ENCODE results near the gene ABR. TPM values are rescaled to one million over a fixed set of nuclear protein-coding genes. Genes with fewer than 3 reads are reported as not detected.

ABR gene
- polyA plus RNA-seq, 1 donor from 2014 or later, result 34.5 TPM

GRCh38 chr17:1002412-1002753, 177.4 kb downstream of the ABR start:
- no peaks in the 10 kb centered on the region for H3K36me3 ChIP-seq (ENCODE audit: insufficient read depth, low read length)
- no peak overlapping the region for H2AFZ ChIP-seq (ENCODE audit: low read depth, low read length)
- no peaks in the 10 kb centered on the region for H3K9me3 ChIP-seq (ENCODE audit: low read length)
- no peaks in the 10 kb centered on the region for H3K27me3 ChIP-seq (ENCODE audit: insufficient read depth, low read depth, low read length)
- TF ChIP-seq RAD21 (conservative IDR thresholded peaks at IDR 0.05) (no peak), MXI1 (conservative IDR thresholded peaks at IDR 0.05; ENCODE audit: poor library complexity, severe bottlenecking) (no peak), SMC3 (conservative IDR thresholded peaks at IDR 0.05; ENCODE audit: poor library complexity) (no peak), EP300 (conservative IDR thresholded peaks at IDR 0.05; ENCODE audit: poor library complexity, severe bottlenecking) (no peak), EZH2 (IDR thresholded peaks at IDR 0.05; ENCODE audit: borderline replicate concordance, insufficient read depth, low read length, poor library complexity, severe bottlenecking) (no peak), TAF1 (IDR thresholded peaks at IDR 0.05; ENCODE audit: low read depth) (no peak), REST (IDR thresholded peaks at IDR 0.05; ENCODE audit: borderline replicate concordance) (no peak), CTCF (IDR thresholded peaks at IDR 0.05; ENCODE audit: poor library complexity, severe bottlenecking) (no peak), POLR2AphosphoS5 (IDR thresholded peaks at IDR 0.05) (no peak)
- no peaks in the 10 kb centered on the region for H4K20me1 ChIP-seq (ENCODE audit: insufficient read depth)
- no peaks in the 10 kb centered on the region for H3K9me2 ChIP-seq (ENCODE audit: insufficient read depth, low read length)
- H3K4me3 ChIP-seq (ENCODE audit: low read length), result no peak overlapping the region
- H3K4me2 ChIP-seq (ENCODE audit: low read length), result no peak overlapping the region
- no peaks in the 10 kb centered on the region for H3F3A ChIP-seq (ENCODE audit: insufficient read depth, low read length, poor library complexity, severe bottlenecking)
- no peak overlapping the region for H3K27ac ChIP-seq (ENCODE audit: low read length)
- peaks cover 9% of the 10 kb centered on the region for H3K79me2 ChIP-seq (replicated peaks; ENCODE audit: insufficient read depth, low read length)
- no peak overlapping the region for H3K9ac ChIP-seq (ENCODE audit: low read length)

GRCh38 chr17:1001640-1002411, 178.0 kb downstream of the ABR start:
- Histone ChIP-seq H3K27me3 (ENCODE audit: insufficient read depth, low read depth, low read length) (no peaks in the 10 kb centered on the region), H2AFZ (ENCODE audit: low read depth, low read length) (no peak overlapping the region), H3K27ac (ENCODE audit: low read length) (no peak overlapping the region), H3K9me3 (ENCODE audit: low read length) (no peaks in the 10 kb centered on the region), H4K20me1 (ENCODE audit: insufficient read depth) (no peaks in the 10 kb centered on the region), H3F3A (ENCODE audit: insufficient read depth, low read length, poor library complexity, severe bottlenecking) (no peaks in the 10 kb centered on the region), H3K9ac (ENCODE audit: low read length) (no peak overlapping the region), H3K9me2 (ENCODE audit: insufficient read depth, low read length) (no peaks in the 10 kb centered on the region), H3K4me3 (ENCODE audit: low read length) (no peak overlapping the region), H3K36me3 (ENCODE audit: insufficient read depth, low read length) (no peaks in the 10 kb centered on the region), H3K79me2 (replicated peaks; ENCODE audit: insufficient read depth, low read length) (peaks cover 13% of the 10 kb centered on the region), H3K4me2 (ENCODE audit: low read length) (no peak overlapping the region)
- TF ChIP-seq CTCF (IDR thresholded peaks at IDR 0.05; ENCODE audit: poor library complexity, severe bottlenecking), result no peak
- TF ChIP-seq TAF1 (IDR thresholded peaks at IDR 0.05; ENCODE audit: low read depth), result no peak
- TF ChIP-seq POLR2AphosphoS5 (IDR thresholded peaks at IDR 0.05), result no peak
- TF ChIP-seq RAD21 (conservative IDR thresholded peaks at IDR 0.05), result no peak
- no peak for TF ChIP-seq MXI1 (conservative IDR thresholded peaks at IDR 0.05; ENCODE audit: poor library complexity, severe bottlenecking)
- TF ChIP-seq EP300 (conservative IDR thresholded peaks at IDR 0.05; ENCODE audit: poor library complexity, severe bottlenecking), result no peak
- no peak for TF ChIP-seq SMC3 (conservative IDR thresholded peaks at IDR 0.05; ENCODE audit: poor library complexity)
- no peak for TF ChIP-seq REST (IDR thresholded peaks at IDR 0.05; ENCODE audit: borderline replicate concordance)
